Esophagus mucosa (tissue), 1 donor: ENCODE results near the gene HORMAD1. TPM values are rescaled to one million over a fixed set of nuclear protein-coding genes. Genes with fewer than 3 reads are reported as not detected.
"Not testable (repeated sequence)": the region's sequence is repeated elsewhere in the genome, so short reads cannot be mapped to it uniquely, and the experiment has no call there.

Experiments
- ATAC-seq: fragments of 200-7000 bp; cut with Tn5 transposase; one replicate; pipeline ENCODE4 v1.9.1; 2020
- total RNA-seq: library from RNA; stranded (reverse); gene quantifications from one replicate; pipeline ENCODE4 v1.2.4, GENCODE V29; 2023
- donor health status: DM: yes; HTN: yes; CAD: no.

Gene HORMAD1
- 11.1 TPM for total RNA-seq

- ATAC-seq = no peak
Observed at GRCh38 chr1:150720703-150721102, at the start of gene HORMAD1. Gene HORMAD1 (minus strand): TSS chr1:150720895. CDS start chr1:150719505, 1,390 bp downstream.

DNA sequence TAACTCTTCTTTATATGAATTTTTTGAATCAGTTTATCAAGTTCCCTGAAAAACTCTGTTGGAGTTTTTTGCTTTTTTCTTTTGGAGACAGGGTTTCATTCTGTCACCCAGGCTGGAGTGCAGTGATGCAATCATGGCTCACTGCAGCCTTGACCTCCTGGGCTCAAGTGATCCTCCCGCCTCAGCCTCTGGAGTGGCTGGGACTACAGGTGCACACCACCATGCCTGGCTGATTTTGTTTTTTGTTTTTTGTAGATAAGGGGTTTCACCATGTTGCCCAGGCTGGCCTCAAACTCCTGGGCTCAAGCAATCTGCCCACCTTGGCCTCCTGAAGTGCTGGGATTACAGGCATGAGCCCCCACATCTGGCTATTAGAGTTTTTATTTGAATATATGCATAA lies 47.0 kb upstream of the HORMAD1 start:
- not testable (repeated sequence) for ATAC-seq

DNA sequence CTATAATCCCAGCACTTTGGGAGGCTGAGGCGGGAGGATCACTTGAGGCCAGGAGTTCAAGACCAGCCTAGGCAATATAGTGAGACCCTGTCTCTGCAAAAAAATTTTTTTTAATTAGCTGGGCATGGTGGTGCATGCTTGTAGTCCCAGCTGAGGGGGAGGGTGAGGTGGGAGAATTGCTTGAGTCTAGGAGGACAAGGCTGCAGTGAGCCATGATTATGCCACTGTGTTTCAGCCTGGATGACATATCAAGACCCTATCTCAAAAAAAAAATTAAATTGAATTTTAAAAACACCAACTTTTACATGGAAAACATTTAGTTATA lies 45.2 kb upstream of the HORMAD1 start:
- ATAC-seq = not testable (repeated sequence)

DNA sequence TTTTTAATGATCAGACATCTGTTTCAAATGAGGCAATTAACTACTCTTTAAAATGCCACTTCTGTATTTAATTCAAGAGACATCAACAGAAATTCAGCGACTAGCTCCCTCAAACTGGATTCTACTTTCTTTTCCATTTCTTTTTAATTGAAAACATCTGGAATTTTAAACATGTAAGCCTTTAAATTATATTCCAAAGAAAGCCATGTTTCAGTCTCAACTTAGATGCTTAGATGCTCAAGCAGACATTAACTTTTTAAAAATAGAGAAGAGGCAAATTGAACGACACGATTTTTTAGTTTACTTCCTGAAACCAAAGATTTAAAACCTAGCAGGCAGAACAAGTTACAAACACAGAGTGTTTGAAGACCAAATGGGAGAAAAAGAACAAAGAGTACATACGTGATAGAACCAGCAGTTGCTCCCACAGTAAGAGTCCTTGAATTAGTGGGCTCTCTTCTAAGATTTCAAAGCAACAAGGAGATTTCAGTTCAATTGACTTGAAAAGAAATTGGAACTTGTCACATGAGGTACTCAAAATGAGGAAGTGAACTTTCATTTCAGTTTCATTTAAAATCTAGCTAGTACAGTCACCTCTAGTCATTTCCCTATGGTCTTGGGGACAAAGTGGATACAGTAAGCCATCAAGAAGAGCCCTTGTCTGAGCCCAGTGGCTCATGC lies 44.7 kb upstream of the HORMAD1 start, which contains the start of gene CTSS:
Gene CTSS, minus strand, starts transcription at position 483 of the 681 bp plus-strand sequence. CDS start 1,015 bp downstream, outside the sequence.
- peak; percentile 76 for ATAC-seq

- ATAC-seq = peak; percentile 35
Observed at GRCh38 chr1:150764617-150765101, 44.0 kb upstream of the HORMAD1 start.

DNA sequence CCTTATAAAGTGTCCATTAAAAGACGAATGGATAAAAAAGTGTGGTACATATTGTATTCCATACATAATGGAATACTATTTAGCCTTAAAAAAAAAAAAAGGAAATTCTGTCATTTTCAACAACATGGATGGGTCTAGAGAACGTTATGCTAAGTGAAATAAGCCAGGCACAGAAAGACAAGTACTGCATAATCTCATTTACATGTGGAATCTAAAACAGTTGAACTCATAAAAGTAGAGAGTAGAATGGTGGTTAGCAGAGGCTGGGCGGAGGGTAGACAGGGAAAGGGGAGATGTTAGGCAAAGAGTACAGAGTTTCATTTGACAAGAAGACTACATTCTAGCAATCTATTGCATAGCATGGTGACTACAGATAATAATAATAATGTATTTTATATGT lies 42.3 kb upstream of the HORMAD1 start:
- no peak for ATAC-seq

DNA sequence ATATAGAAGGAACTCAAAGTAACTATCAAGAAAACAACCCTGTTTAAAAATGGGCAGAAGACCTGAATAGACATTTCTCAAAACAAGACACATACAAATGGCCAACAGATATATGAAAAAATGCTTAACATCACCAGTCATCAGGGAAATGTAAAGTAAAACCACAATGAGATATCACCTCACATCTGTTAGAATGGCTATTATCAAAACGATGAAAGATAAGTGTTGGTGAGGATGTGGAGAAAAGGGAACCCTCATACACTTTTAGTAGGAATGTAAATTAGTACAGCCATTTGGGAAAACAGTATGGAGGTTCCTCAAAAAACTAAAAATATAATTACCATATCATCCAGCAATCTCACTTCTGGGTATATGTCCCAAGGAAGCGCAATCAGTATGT lies 41.9 kb upstream of the HORMAD1 start:
- no peak for ATAC-seq

- no peak for ATAC-seq
Observed at GRCh38 chr1:150761801-150762200, 41.1 kb upstream of the HORMAD1 start.

- ATAC-seq = no peak
Observed at GRCh38 chr1:150760013-150760412, 39.3 kb upstream of the HORMAD1 start.

- no peak for ATAC-seq
Observed at GRCh38 chr1:150753416-150753815, 32.7 kb upstream of the HORMAD1 start.

GRCh38 chr1:150751443-150751842 lies 30.7 kb upstream of the HORMAD1 start:
- no peak for ATAC-seq

GRCh38 chr1:150749720-150750311 lies 29.1 kb upstream of the HORMAD1 start:
- peak; percentile 87 for ATAC-seq

DNA sequence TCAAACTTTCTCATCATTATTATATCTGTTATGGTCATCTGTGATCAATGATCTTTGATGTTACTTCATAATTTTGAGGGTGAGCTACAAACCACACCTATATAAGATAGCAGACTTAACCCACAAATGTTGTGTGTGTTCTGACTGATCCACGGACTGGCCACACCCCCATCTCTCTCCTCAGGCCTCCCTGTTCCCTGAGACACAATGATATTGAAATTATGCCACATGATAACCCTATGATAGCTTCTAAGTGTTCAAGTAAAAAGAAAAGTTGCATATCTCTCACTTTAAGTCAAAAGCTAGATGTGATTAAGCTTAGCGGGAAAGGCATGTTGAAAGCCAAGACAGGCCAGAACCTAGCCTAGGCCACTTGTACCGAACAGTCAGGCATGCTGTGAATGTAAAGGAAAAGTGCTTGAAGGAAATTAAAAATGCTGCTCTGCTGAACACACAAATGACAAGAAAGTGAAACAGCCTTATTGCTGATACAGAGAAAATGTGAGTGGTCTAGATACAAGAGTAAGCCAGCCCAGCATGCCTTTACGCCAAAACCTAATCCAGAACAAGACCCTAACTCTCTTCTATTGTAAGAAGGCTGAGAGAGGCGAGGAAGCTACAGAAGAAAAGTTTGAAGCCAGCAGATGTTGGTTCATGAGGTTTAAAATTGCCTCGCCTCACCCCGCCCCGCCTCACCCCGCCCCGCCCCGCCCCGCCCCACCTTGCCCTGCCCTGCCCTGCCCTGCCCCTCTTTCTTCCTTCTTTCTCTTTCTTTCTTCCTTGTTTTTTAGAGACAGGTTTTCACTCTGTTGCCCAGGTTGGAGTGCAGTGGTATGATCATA lies 28.4 kb upstream of the HORMAD1 start:
- peak; percentile 75 for ATAC-seq

- ATAC-seq = no peak
Observed at GRCh38 chr1:150730130-150730721, 9.5 kb upstream of the HORMAD1 start.

DNA sequence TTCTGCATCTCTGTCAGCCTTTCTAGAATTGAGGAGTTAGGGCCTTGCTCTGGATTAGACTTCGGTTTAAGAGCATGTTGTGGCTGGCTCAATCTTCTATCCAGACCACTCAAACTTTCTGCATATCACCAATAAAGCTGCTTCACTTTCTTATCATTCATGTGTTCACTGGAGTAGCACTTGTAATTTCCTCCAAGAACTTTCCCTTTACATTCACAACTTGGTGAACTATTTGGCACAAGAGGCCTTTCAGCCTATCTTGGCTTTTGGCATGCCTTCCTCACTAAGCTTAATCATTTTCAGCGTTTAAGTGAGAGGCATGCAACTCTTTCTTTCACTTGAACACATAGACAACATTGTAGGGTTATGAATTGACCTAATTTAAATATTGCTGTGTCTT lies 3.6 kb upstream of the HORMAD1 start:
- ATAC-seq = no peak

GRCh38 chr1:150720098-150720497 lies 597 bp downstream of the HORMAD1 start:
- no peak for ATAC-seq

DNA sequence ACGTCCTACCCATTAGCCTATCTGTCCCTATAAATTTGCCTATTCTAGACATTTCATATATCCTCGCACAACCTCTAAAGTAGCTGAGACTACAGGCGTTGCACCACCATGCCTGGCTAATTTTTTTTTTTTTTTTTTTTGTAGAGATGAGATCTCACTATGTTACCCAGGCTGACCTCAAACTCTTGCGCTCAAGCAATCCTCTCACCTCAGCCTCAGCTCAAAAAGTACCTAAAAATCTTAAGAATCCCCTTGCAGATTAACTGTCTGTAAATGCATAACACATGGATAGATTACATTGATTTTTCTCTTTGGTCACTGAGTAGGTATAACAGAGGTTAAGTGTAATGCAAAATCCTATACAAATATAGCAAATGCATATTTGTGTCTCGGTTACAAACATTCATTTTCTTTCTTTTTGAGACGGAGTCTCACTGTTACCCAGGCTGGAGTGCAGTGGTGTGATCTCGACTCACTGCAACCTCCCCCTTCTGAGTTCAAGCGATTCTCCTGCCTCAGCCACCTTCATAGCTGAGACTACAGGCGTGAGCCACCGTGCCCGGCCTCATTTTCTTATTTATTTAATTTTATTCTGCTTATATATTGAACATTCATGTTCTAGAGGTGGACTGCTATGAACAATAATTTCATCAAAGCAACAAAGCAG lies 2.3 kb downstream of the HORMAD1 start:
- ATAC-seq = no peak

GRCh38 chr1:150709031-150709430 lies 11.7 kb downstream of the HORMAD1 start:
- ATAC-seq = not testable (repeated sequence)

DNA sequence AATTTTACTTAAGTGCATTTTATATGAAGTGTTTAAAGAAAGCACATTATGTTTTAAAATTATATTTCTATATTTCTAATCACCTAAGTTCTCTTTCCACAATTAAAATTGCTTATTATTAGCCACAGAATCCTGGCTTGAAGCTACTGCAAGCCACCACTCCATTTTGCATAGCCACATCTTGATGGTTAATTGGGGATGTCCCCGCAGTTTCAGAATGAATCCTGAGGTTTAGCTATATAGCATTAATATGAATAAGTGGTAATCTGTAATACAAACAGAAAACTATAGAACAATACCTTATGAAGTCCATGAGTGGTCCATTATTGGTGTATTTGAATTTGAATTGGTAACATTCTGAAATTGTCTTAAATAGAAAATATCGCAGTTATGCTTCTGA lies 12.1 kb downstream of the HORMAD1 start:
- no peak for ATAC-seq

GRCh38 chr1:150706091-150706490 lies 14.6 kb downstream of the HORMAD1 start:
- no peak for ATAC-seq

DNA sequence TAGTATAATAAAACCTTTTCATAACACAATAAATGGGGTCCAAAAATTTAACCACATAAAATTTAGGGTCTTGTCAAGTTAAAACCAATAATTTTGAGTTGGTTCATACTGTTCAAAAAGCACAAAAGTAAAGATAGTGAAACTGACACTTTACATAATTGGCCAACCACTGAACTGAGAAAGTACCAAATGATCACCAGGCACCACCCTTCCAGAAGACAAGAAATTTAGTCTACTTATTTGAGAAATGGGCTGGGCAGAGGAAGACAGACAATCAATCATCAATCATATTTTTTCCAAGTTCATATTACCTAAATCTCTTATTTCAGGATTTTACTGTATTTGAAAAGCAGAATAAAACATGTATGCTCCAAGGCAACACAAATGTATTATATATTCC lies 17.3 kb downstream of the HORMAD1 start:
- no peak for ATAC-seq
